Lower leg skin (tissue), 3 donors: Measurements from ENCODE around the gene KRTAP5-4.

Experiments used
- POLR2A ChIP-seq, 2 donors: fragments of 450-650 bp; IDR thresholded peaks; one replicate each; pipeline ENCODE4 v1.6.1; 2016 to 2017; ENCODE audit warnings: antibody characterized with exemption in 2 of 2, mild to moderate bottlenecking in 1 of 2, moderate library complexity in 1 of 2
- TF ChIP-seq, protein P1 (sequence below), 3 donors: fragments of 450-650 bp; IDR thresholded peaks; one replicate each; pipeline ENCODE4 v1.5.1; 2016; ENCODE audit warnings: antibody characterized with exemption in 3 of 3, mild to moderate bottlenecking in 3 of 3, moderate library complexity in 2 of 3

DNA sequence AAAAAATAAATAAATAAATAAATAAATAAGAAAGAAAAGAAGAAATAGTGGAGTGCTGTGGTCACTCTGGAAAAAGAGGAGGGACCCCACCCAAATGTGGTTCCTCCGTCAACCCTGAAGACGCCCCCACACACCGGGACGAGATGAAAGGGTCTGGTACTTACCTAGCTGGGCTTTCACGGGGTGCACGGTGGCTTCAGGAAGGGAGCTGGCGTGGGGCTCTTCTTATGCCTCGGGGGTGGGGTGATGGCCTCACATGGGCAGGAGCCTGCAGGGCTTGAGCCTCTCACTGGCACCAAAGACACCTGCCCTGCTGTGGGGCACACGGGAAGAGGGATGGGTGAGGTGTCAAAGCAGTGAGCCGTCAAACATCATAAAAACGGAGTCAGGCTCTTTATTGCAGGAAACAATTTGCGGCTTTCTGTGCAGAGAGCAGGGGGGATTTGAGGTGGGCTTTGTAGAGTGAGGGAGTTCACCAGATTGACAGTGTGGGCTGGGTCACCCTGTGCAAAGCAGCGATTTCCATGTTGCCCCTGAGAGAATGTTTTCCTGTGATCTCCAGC lies 47.1 kb upstream of the KRTAP5-4 start:
- TF ChIP-seq, protein P1, sequence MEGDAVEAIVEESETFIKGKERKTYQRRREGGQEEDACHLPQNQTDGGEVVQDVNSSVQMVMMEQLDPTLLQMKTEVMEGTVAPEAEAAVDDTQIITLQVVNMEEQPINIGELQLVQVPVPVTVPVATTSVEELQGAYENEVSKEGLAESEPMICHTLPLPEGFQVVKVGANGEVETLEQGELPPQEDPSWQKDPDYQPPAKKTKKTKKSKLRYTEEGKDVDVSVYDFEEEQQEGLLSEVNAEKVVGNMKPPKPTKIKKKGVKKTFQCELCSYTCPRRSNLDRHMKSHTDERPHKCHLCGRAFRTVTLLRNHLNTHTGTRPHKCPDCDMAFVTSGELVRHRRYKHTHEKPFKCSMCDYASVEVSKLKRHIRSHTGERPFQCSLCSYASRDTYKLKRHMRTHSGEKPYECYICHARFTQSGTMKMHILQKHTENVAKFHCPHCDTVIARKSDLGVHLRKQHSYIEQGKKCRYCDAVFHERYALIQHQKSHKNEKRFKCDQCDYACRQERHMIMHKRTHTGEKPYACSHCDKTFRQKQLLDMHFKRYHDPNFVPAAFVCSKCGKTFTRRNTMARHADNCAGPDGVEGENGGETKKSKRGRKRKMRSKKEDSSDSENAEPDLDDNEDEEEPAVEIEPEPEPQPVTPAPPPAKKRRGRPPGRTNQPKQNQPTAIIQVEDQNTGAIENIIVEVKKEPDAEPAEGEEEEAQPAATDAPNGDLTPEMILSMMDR (IDR thresholded peaks at IDR 0.05), result no peak
- no peak for TF ChIP-seq POLR2A (IDR thresholded peaks at IDR 0.05)
